ENCODE results near the gene JAG1. TPM values are rescaled to one million over a fixed set of nuclear protein-coding genes. Genes with fewer than 3 reads are reported as not detected.

The JAG1 gene
- total RNA-seq, 2 donors from 2014 or later: 41.2 to 55.7 TPM

GRCh38 chr20:10636326-10636818, 37.4 kb downstream of the JAG1 start:
- TF ChIP-seq POLR2A (IDR thresholded peaks at IDR 0.05) (no peak), CTCF (IDR thresholded peaks at IDR 0.05) (no peak)
- Histone ChIP-seq H3K27ac (peak overlapping the region in 2 of 4 donors; percentile 19 to 48), H3K27me3 (no peaks in the 10 kb centered on the region), H3K4me1 (peaks cover 18% of the 10 kb centered on the region), H3K9me3 (no peaks in the 10 kb centered on the region), H3K36me3 (replicated peaks in 1 of 2; ENCODE audit: insufficient read depth in 1 of 2, low read depth in 2 of 2) (peaks cover 9 to 11% of the 10 kb centered on the region in 2 donors), H3K4me3 (no peak overlapping the region)
- ATAC-seq: peak; percentile 38
- WGBS, 2 donors: 68 to 73% methylated on average over 3 to 5 of the region's 5 CpGs
- intact Hi-C loops (cut with DNase I): no loop called here
- peak in 1 of 4 donors; percentile 29 for DNase-seq

- Histone ChIP-seq H3K36me3 (replicated peaks in 1 of 2; ENCODE audit: insufficient read depth in 1 of 2, low read depth in 2 of 2) (peaks cover 2 to 5% of the 10 kb centered on the region in 2 donors), H3K4me1 (peaks cover 18% of the 10 kb centered on the region), H3K27me3 (no peaks in the 10 kb centered on the region), H3K9me3 (no peaks in the 10 kb centered on the region), H3K4me3 (no peak overlapping the region), H3K27ac (peak overlapping the region in 1 of 4 donors; percentile 19)
- intact Hi-C loops (cut with DNase I): no loop called here
- TF ChIP-seq CTCF (IDR thresholded peaks at IDR 0.05): no peak
- TF ChIP-seq POLR2A (IDR thresholded peaks at IDR 0.05): no peak
- 92 to 93% methylated on average over 5 of the region's 5 CpGs for WGBS, 2 donors
- DNase-seq (no peak), ATAC-seq (no peak)
These were observed 38.2 kb downstream of the JAG1 start for GRCh38 chr20:10635476-10636208.

GRCh38 chr20:10634683-10635411, 39.0 kb downstream of the JAG1 start:
- Histone ChIP-seq H3K36me3 (replicated peaks in 1 of 2; ENCODE audit: insufficient read depth in 1 of 2, low read depth in 2 of 2) (peaks cover 0 to 2% of the 10 kb centered on the region in 2 donors), H3K4me3 (no peak overlapping the region), H3K27me3 (no peaks in the 10 kb centered on the region), H3K9me3 (no peaks in the 10 kb centered on the region), H3K4me1 (peaks cover 18% of the 10 kb centered on the region), H3K27ac (peak overlapping the region in 1 of 4 donors; percentile 19)
- intact Hi-C loops (cut with DNase I): no loop called here
- ATAC-seq: no peak
- 84 to 87% methylated on average over 11 of the region's 11 CpGs for WGBS, 2 donors
- no peak for DNase-seq
- TF ChIP-seq POLR2A (IDR thresholded peaks at IDR 0.05) (no peak), CTCF (IDR thresholded peaks at IDR 0.05) (no peak)

- Histone ChIP-seq H3K27ac (no peak overlapping the region), H3K27me3 (no peaks in the 10 kb centered on the region), H3K4me1 (peaks cover 18% of the 10 kb centered on the region), H3K36me3 (replicated peaks in 1 of 2; ENCODE audit: insufficient read depth in 1 of 2, low read depth in 2 of 2) (no peaks in the 10 kb centered on the region), H3K9me3 (no peaks in the 10 kb centered on the region), H3K4me3 (no peak overlapping the region)
- DNase-seq (no peak), ATAC-seq (no peak)
- TF ChIP-seq CTCF (IDR thresholded peaks at IDR 0.05) (no peak), POLR2A (IDR thresholded peaks at IDR 0.05) (no peak)
- WGBS, 2 donors: 62 to 72% methylated on average over 5 of the region's 5 CpGs
- intact Hi-C loops (cut with DNase I): no loop called here
These were observed 39.6 kb downstream of the JAG1 start for GRCh38 chr20:10634211-10634610.
